DOHH2 (cell line): ENCODE data around the gene POC1B.

Experiments
- H3F3A ChIP-seq: fragments of 200-600 bp; sonication (generic), shearing (Covaris generic); 2 replicates; pipeline ENCODE4 v1.6.0; 2016; ENCODE audit warnings: antibody characterized with exemption, mild to moderate bottlenecking; ENCODE audit not compliant: control insufficient read depth, insufficient read depth
- H3K27ac ChIP-seq: fragments of 200-600 bp; sonication (generic); 2 replicates; pipeline ENCODE4 v1.5.1; 2014; ENCODE audit warnings: low read depth, mild to moderate bottlenecking, low read length, moderate library complexity
- H3K27me3 ChIP-seq: fragments of 200-600 bp; sonication (generic); 2 replicates; pipeline ENCODE4 v1.6.1; 2014; ENCODE audit warnings: mild to moderate bottlenecking, low read length, mixed read lengths; ENCODE audit not compliant: control insufficient read depth
- H3K36me3 ChIP-seq: fragments of 200-600 bp; sonication (generic); 2 replicates; pipeline ENCODE4 v1.6.1; 2014; ENCODE audit warnings: mild to moderate bottlenecking, low read length, moderate library complexity, mixed read lengths; ENCODE audit not compliant: control insufficient read depth
- H3K4me1 ChIP-seq: fragments of 200-600 bp; sonication (generic); 2 replicates; pipeline ENCODE4 v1.6.1; 2014; ENCODE audit warnings: mild to moderate bottlenecking, low read length, mixed read lengths; ENCODE audit not compliant: control insufficient read depth
- H3K4me2 ChIP-seq: fragments of 200-600 bp; sonication (generic); 2 replicates; pipeline ENCODE4 v1.6.0; 2014; ENCODE audit warnings: mild to moderate bottlenecking, low read length, moderate library complexity
- H3K4me3 ChIP-seq: fragments of 200-600 bp; sonication (generic); 2 replicates; pipeline ENCODE4 v1.5.1; 2014; ENCODE audit warnings: mild to moderate bottlenecking, low read length, mixed read lengths
- H3K79me2 ChIP-seq: fragments of 200-600 bp; sonication (generic); 2 replicates; pipeline ENCODE4 v1.6.1; 2014; ENCODE audit warnings: mild to moderate bottlenecking, low read length, mixed read lengths; ENCODE audit not compliant: control insufficient read depth
- H3K9me2 ChIP-seq: fragments of 200-600 bp; sonication (generic); replicated peaks from 2 replicates; pipeline ENCODE4 v1.6.1; 2014; ENCODE audit warnings: mild to moderate bottlenecking, low read length, mixed read lengths; ENCODE audit not compliant: control insufficient read depth
- H3K9me3 ChIP-seq: fragments of 200-600 bp; sonication (generic); 2 replicates; pipeline ENCODE4 v1.6.1; 2014; ENCODE audit warnings: antibody characterized with exemption, low read length, mixed read lengths; ENCODE audit not compliant: control insufficient read depth, insufficient read depth
- H4K20me1 ChIP-seq: fragments of 200-600 bp; sonication (generic); 2 replicates; pipeline ENCODE4 v1.6.0; 2014; ENCODE audit warnings: low read depth, mild to moderate bottlenecking, antibody characterized with exemption, low read length, moderate library complexity; ENCODE audit not compliant: control insufficient read depth, insufficient read depth
- EZH2phosphoT487 ChIP-seq: fragments of 200-600 bp; sonication (generic); IDR thresholded peaks from 2 replicates; pipeline ENCODE4 v1.6.1; 2017; ENCODE audit warnings: borderline replicate concordance, mild to moderate bottlenecking, antibody characterized with exemption, low read length, moderate library complexity, mixed read lengths
- TF ChIP-seq, protein P1 (sequence below): fragments of 200-600 bp; sonication (generic); IDR thresholded peaks from one replicate; pipeline ENCODE4 v1.5.1; 2014; ENCODE audit warnings: antibody characterized with exemption, mild to moderate bottlenecking, low read depth, low read length; ENCODE audit not compliant: poor library complexity, severe bottlenecking

Gene POC1B

GRCh38 chr12:89395712-89396111 lies 130.1 kb downstream of the POC1B start:
- H3F3A ChIP-seq, result no peaks in the 10 kb centered on the region
- H3K4me1 ChIP-seq, result no peaks in the 10 kb centered on the region
- H3K4me2 ChIP-seq, result no peak overlapping the region
- no peaks in the 10 kb centered on the region for H3K9me3 ChIP-seq
- H4K20me1 ChIP-seq, result no peaks in the 10 kb centered on the region
- H3K27me3 ChIP-seq, result peaks cover 3% of the 10 kb centered on the region; the same call in 1 of the 2 replicates
- no peak overlapping the region for H3K4me3 ChIP-seq
- no peaks in the 10 kb centered on the region for H3K9me2 ChIP-seq
- TF ChIP-seq, protein P1, sequence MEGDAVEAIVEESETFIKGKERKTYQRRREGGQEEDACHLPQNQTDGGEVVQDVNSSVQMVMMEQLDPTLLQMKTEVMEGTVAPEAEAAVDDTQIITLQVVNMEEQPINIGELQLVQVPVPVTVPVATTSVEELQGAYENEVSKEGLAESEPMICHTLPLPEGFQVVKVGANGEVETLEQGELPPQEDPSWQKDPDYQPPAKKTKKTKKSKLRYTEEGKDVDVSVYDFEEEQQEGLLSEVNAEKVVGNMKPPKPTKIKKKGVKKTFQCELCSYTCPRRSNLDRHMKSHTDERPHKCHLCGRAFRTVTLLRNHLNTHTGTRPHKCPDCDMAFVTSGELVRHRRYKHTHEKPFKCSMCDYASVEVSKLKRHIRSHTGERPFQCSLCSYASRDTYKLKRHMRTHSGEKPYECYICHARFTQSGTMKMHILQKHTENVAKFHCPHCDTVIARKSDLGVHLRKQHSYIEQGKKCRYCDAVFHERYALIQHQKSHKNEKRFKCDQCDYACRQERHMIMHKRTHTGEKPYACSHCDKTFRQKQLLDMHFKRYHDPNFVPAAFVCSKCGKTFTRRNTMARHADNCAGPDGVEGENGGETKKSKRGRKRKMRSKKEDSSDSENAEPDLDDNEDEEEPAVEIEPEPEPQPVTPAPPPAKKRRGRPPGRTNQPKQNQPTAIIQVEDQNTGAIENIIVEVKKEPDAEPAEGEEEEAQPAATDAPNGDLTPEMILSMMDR, result no peak
- no peak for TF ChIP-seq EZH2phosphoT487
- no peaks in the 10 kb centered on the region for H3K79me2 ChIP-seq
- no peaks in the 10 kb centered on the region for H3K36me3 ChIP-seq
- H3K27ac ChIP-seq, result no peak overlapping the region

DNA sequence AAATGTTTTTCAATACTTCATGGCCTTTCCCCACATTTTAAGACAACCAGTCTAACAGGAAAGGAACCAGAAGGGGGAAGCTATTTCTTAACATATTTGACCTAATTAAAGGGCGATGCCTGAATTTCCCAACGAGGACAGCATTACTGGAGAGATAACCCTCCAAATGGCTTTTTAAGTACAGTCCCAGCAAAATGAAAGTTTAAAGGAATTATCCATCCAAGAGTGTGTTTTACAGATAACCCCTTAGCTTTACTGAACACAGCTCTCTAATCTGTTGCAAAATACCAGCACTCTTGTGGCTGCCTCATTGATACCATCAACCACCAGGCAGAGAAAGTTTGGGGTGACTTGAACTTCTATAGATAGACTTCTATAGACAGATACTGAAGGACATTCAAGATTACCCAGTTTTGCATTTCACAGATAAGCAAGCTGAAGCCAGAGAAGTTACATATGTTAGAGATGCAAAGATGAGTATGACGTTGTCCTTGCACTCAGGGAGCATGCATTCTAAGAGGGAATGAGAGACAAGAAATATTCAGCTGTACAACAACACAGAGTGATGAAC lies 132.2 kb downstream of the POC1B start:
- Histone ChIP-seq H3F3A (no peaks in the 10 kb centered on the region), H3K4me1 (no peaks in the 10 kb centered on the region), H3K4me2 (no peak overlapping the region), H3K9me2 (no peaks in the 10 kb centered on the region), H3K36me3 (no peaks in the 10 kb centered on the region), H4K20me1 (no peaks in the 10 kb centered on the region), H3K4me3 (no peak overlapping the region), H3K27me3 (peaks cover 4% of the 10 kb centered on the region; the same call in 1 of the 2 replicates), H3K9me3 (no peaks in the 10 kb centered on the region), H3K79me2 (no peaks in the 10 kb centered on the region), H3K27ac (no peak overlapping the region)
- no peak for TF ChIP-seq EZH2phosphoT487
- TF ChIP-seq, protein P1, result no peak

GRCh38 chr12:89392391-89392790 lies 133.5 kb downstream of the POC1B start:
- Histone ChIP-seq H3K4me2 (no peak overlapping the region), H4K20me1 (no peaks in the 10 kb centered on the region), H3K4me3 (no peak overlapping the region), H3F3A (no peaks in the 10 kb centered on the region), H3K27me3 (peaks cover 4% of the 10 kb centered on the region; the same call in 1 of the 2 replicates), H3K9me3 (no peaks in the 10 kb centered on the region), H3K27ac (no peak overlapping the region), H3K9me2 (no peaks in the 10 kb centered on the region), H3K79me2 (no peaks in the 10 kb centered on the region), H3K36me3 (no peaks in the 10 kb centered on the region), H3K4me1 (no peaks in the 10 kb centered on the region)
- TF ChIP-seq, protein P1, result no peak
- TF ChIP-seq EZH2phosphoT487, result no peak
